HFFc6 (cell line): ENCODE data around the gene DDX3X. TPM values are rescaled to one million over a fixed set of nuclear protein-coding genes. Genes with fewer than 3 reads are reported as not detected.
"Not testable (repeated sequence)": the region's sequence is repeated elsewhere in the genome, so short reads cannot be mapped to it uniquely, and the experiment has no call there.

ENCODE experiments used
- DNase-seq: peaks from one replicate; pipeline ENCODE4 v3.0.0-alpha.2; 2018
- H3K27ac Mint-ChIP-seq: 2 replicates; pipeline ENCODE4 v1.8.0; 2020; ENCODE audit warnings: mild to moderate bottlenecking, mixed read lengths
- H3K27me3 Mint-ChIP-seq: 2 replicates; pipeline ENCODE4 v1.8.0; 2021; ENCODE audit warnings: mild to moderate bottlenecking, moderate library complexity, mixed read lengths; ENCODE audit not compliant: insufficient read depth
- H3K36me3 Mint-ChIP-seq: 2 replicates; pipeline ENCODE4 v1.8.0; 2021; ENCODE audit warnings: low read depth, mixed read lengths
- H3K4me1 Mint-ChIP-seq: 2 replicates; pipeline ENCODE4 v1.8.0; 2020; ENCODE audit warnings: low read depth, mixed read lengths
- H3K4me3 Mint-ChIP-seq: 2 replicates; pipeline ENCODE4 v1.8.0; 2020; ENCODE audit warnings: mild to moderate bottlenecking, moderate library complexity, mixed read lengths
- H3K9me3 Mint-ChIP-seq: 2 replicates; pipeline ENCODE4 v1.8.0; 2020; ENCODE audit warnings: mild to moderate bottlenecking, mixed read lengths
- total RNA-seq, 6 experiments: library from RNA; stranded (reverse); fragmentation: NEBNext Ultra II Directional; extraction: Animal tissue kit (Norgen Biotek cat#: 25700); gene quantifications; 2 replicates in 1 of 6; 3 replicates in 5 of 6; pipeline ENCODE4 v1.2.3, GENCODE V29; 2021
- TF ChIP-seq, protein P1 (sequence below): fragments of 200-600 bp; sonication (generic); IDR thresholded peaks from 2 replicates; pipeline ENCODE4 v1.5.0; 2021; ENCODE audit warnings: antibody characterized with exemption, mild to moderate bottlenecking

DDX3X gene
- total RNA-seq, 6 experiments from 2014 or later: 186 to 228 (median 213) TPM

DNA sequence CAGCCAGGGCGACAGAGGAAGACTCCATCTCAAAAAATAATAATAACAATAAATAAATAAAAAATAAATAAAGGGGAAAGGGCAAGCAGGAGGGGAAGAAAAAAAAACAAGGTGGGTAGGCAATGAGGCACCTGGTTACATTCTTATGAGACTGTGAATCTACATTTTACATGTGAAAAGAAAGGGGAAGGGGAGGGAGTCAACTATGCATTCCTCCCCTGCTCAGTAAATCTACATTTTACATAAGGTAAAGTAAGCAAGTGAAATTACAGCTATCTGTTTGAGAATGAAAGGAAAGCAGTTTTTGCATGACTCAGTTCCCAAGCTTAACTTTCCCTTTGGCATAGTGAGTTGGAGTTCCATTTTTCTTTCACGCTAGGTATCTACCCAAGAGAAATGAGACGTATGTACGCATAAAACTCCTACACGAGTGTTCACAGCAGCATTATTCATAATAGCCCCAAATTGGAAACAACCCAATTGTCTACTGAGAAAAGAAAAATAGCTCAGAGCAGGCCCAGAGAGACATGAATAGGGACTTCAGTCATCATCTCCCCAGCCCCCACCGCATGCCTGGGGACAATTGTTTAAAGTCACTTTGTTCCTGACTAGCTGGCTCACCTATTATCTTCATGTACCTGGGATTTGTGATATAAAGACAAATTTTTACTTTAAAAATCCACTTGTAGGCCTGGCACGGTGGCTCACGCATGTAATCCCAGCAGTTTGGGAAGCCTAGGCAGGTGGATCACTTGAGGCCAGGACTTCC lies 52.4 kb downstream of the DDX3X start:
- no peak overlapping the region for H3K27ac Mint-ChIP-seq
- no peak for DNase-seq

DNA sequence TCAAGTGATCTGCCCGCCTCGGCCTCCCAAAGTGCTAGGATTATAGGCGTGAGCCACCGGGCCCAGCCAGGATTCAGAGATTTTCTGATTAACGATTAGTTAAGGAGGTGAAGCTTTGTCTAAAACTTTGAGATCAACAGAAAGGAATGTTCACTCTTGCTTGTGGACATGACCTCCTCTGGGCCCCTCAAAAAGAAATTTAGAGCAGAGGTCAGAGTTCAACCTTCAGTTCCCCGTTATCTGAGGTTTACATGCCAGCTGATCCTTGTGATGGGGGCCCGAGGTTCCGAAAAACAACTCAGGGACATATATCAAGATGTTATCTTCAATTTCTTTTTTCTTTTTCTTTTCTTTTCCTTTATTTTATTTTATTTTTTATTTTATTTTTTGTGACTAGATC lies 54.6 kb downstream of the DDX3X start:
- DNase-seq: no peak
- no peaks in the 10 kb centered on the region for H3K36me3 Mint-ChIP-seq
- H3K9me3 Mint-ChIP-seq: no peaks in the 10 kb centered on the region
- H3K27ac Mint-ChIP-seq: no peak overlapping the region
- H3K27me3 Mint-ChIP-seq: peaks cover 2% of the 10 kb centered on the region
- H3K4me3 Mint-ChIP-seq: no peak overlapping the region
- H3K4me1 Mint-ChIP-seq: peaks cover 9% of the 10 kb centered on the region
- TF ChIP-seq, protein P1, sequence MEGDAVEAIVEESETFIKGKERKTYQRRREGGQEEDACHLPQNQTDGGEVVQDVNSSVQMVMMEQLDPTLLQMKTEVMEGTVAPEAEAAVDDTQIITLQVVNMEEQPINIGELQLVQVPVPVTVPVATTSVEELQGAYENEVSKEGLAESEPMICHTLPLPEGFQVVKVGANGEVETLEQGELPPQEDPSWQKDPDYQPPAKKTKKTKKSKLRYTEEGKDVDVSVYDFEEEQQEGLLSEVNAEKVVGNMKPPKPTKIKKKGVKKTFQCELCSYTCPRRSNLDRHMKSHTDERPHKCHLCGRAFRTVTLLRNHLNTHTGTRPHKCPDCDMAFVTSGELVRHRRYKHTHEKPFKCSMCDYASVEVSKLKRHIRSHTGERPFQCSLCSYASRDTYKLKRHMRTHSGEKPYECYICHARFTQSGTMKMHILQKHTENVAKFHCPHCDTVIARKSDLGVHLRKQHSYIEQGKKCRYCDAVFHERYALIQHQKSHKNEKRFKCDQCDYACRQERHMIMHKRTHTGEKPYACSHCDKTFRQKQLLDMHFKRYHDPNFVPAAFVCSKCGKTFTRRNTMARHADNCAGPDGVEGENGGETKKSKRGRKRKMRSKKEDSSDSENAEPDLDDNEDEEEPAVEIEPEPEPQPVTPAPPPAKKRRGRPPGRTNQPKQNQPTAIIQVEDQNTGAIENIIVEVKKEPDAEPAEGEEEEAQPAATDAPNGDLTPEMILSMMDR: no peak

More for the DNA sequence above, 52.4 kb downstream of the DDX3X start:
- peaks cover 25% of the 10 kb centered on the region for H3K4me1 Mint-ChIP-seq
- peaks cover 2% of the 10 kb centered on the region for H3K27me3 Mint-ChIP-seq
- H3K36me3 Mint-ChIP-seq: no peaks in the 10 kb centered on the region
- TF ChIP-seq, protein P1: no peak
- H3K4me3 Mint-ChIP-seq: no peak overlapping the region
- H3K9me3 Mint-ChIP-seq: no peaks in the 10 kb centered on the region

DNA sequence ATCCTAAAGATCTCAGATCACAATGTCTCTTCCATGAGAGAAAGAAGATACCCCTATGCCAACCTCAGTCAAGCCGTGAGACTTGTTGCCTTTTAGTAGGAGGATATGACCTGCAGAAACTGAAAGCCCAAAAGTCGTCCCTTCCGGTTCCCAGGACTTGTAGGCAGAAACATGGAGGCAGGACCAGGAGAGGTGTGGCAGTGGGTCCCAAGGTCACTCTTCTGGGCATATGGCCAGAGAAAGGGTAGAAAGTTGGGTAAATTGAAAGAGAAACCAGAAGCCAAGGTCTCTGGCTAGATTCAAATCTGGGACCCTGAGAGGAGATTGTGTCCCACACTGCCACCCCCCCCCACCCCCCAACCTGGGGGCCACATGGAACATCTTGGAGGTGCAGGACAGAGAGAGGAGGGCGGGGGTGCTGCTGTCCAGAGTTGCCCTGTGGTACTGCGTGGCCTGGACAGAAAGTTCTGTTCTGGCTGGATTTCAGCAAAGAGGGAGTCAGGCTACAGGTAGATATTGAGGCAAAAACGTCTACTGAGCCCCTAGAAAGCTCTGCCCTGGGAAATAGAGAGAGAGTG lies 55.4 kb downstream of the DDX3X start:
- Mint-ChIP-seq H3K36me3 (no peaks in the 10 kb centered on the region), H3K27me3 (no peaks in the 10 kb centered on the region; the same call in none of the 2 replicates), H3K4me3 (no peak overlapping the region), H3K4me1 (peaks cover 2% of the 10 kb centered on the region), H3K27ac (no peak overlapping the region), H3K9me3 (no peaks in the 10 kb centered on the region)
- no peak for DNase-seq
- TF ChIP-seq, protein P1: no peak

DNA sequence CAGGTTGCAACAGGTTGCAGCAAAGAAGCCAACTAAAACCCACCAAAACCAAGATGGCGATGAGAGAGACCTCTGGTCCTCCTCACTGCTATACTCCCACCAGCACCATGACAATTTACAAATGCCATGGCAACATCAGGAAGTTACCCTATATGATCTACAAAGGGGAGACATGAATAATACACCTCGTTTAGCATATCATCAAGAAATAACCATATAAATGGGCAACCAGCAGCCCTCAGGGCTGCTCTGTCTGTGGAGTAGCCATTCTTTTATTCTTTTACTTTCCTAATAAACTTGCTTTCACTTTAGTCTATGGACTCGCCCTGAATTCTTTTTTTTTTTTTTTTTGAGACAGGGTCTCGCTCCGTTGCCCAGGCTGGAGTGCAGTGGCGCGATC lies 56.6 kb downstream of the DDX3X start:
- not testable (repeated sequence) for H3K27ac Mint-ChIP-seq, DNase-seq, H3K9me3 Mint-ChIP-seq, H3K36me3 Mint-ChIP-seq, H3K27me3 Mint-ChIP-seq, H3K4me3 Mint-ChIP-seq, H3K4me1 Mint-ChIP-seq

DNA sequence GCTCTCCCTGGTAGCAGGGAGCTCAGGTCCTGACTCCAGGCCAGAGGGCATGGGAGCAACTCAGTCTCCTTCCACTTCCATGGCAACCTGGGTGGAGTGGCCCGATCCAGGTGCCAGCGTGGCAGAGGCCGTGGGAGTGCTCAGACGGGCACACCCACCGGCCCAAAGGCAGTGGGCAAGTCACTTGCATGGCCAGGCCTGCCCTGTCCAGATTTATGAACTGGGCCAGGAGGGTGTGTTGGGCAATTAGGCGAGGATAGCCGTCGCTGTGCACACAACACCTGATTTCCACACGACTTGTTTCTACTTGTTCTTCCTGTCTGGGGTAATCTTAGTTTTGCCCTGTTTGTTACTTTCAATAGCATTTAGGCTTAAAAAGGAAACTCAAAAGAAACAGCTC lies 57.6 kb downstream of the DDX3X start:
- Mint-ChIP-seq H3K4me1 (no peaks in the 10 kb centered on the region), H3K27me3 (no peaks in the 10 kb centered on the region; the same call in none of the 2 replicates), H3K9me3 (no peaks in the 10 kb centered on the region), H3K4me3 (no peak overlapping the region), H3K27ac (no peak overlapping the region), H3K36me3 (no peaks in the 10 kb centered on the region)
- TF ChIP-seq, protein P1: no peak
- DNase-seq: no peak

DNA sequence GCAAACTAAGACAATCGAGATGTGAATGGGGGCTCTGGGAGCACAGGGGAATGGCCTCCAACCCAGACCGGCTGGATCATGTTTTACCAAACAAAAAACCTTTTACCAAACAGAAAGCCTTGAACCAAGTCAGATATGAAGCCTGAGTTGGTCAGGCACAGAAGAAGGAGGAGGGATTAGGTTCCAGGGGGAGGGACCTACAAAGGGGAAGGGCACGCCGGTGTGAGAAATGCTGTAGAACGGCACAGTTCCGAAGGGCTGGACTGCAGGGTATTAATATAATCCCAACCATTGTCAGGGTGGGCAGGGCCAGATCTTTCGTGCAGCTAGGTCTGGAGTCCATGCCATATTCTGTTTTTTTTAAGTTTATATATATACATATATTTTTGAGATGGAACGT lies 60.3 kb downstream of the DDX3X start:
- Mint-ChIP-seq H3K9me3 (no peaks in the 10 kb centered on the region), H3K4me3 (no peak overlapping the region), H3K27me3 (no peaks in the 10 kb centered on the region; the same call in none of the 2 replicates), H3K36me3 (no peaks in the 10 kb centered on the region), H3K27ac (no peak overlapping the region), H3K4me1 (no peaks in the 10 kb centered on the region)
- DNase-seq: no peak
- TF ChIP-seq, protein P1: no peak
